A673 (cell line): ENCODE data around the gene PRR7. TPM values are rescaled to one million over a fixed set of nuclear protein-coding genes. Genes with fewer than 3 reads are reported as not detected.
A peak's percentile ranks its signal among the peaks of the same experiment; 100 is the strongest.

Experiments used
- BruUV-seq: library from RNA; stranded (reverse); fragments of 400-500 nt; replicated peaks from 2 replicates; lab custom pipeline; 2021; lab: Mats Ljungman, UMichigan
- CTCF ChIA-PET: fragments of 300-600 bp; sonication (Branson Sonifier 250); formaldehyde crosslinking; loops from one replicate; lab custom pipeline; 2022; ENCODE audit warnings: antibody characterized with exemption; lab: Charles Lee
- POLR2A ChIA-PET: fragments of 300-600 bp; sonication (Branson Sonifier 250); formaldehyde crosslinking; loops from one replicate; lab custom pipeline; 2022; ENCODE audit warnings: antibody characterized with exemption; ENCODE audit not compliant: low non-redundant PET; lab: Charles Lee
- DNase-seq: peaks from one replicate; pipeline ENCODE4 v3.0.0-alpha.2; 2015; ENCODE audit warnings: low spot score
- H3K27ac ChIP-seq: fragments of 200-600 bp; sonication (generic); 2 replicates; pipeline ENCODE4 v1.5.1; 2016; ENCODE audit warnings: mixed run types, low read depth, mild to moderate bottlenecking, mixed read lengths, antibody characterized with exemption, low read length; ENCODE audit not compliant: poor library complexity, severe bottlenecking
- H3K27me3 ChIP-seq: fragments of 200-600 bp; sonication (generic); replicated peaks from 2 replicates; pipeline ENCODE4 v1.6.1; 2017; ENCODE audit warnings: mixed run types, low read depth, mild to moderate bottlenecking, mixed read lengths, antibody characterized with exemption, low read length; ENCODE audit not compliant: insufficient read depth, poor library complexity
- H3K36me3 ChIP-seq: fragments of 200-600 bp; sonication (generic); 2 replicates; pipeline ENCODE4 v1.6.1; 2016; ENCODE audit warnings: mixed run types, mild to moderate bottlenecking, mixed read lengths, antibody characterized with exemption, low read length; ENCODE audit not compliant: insufficient read depth, poor library complexity, severe bottlenecking
- H3K4me1 ChIP-seq: fragments of 200-600 bp; sonication (generic); 2 replicates; pipeline ENCODE4 v1.6.1; 2017; ENCODE audit warnings: mixed run types, mild to moderate bottlenecking, mixed read lengths, antibody characterized with exemption, low read length; ENCODE audit not compliant: insufficient read depth, poor library complexity, severe bottlenecking
- H3K4me3 ChIP-seq: fragments of 200-600 bp; sonication (generic); 2 replicates; pipeline ENCODE4 v1.5.1; 2016; ENCODE audit warnings: low read depth, mixed run types, mild to moderate bottlenecking, mixed read lengths, low read length; ENCODE audit not compliant: poor library complexity, severe bottlenecking
- H3K9me3 ChIP-seq: fragments of 200-600 bp; sonication (generic); 2 replicates; pipeline ENCODE4 v1.6.1; 2016; ENCODE audit warnings: mixed run types, low read depth, mild to moderate bottlenecking, mixed read lengths, antibody characterized with exemption, low read length; ENCODE audit not compliant: poor library complexity, severe bottlenecking
- CTCF ChIP-seq: fragments of 300-800, 200-600 bp; sonication (generic); conservative IDR thresholded peaks from 2 replicates; pipeline ENCODE4 v1.5.1; 2017; ENCODE audit warnings: low read depth, mild to moderate bottlenecking, antibody characterized with exemption, low read length, moderate library complexity, mixed read lengths
- EZH2 ChIP-seq: fragments of 200-600 bp; sonication (generic); IDR thresholded peaks from 2 replicates; pipeline ENCODE4 v1.6.1; 2017; ENCODE audit warnings: borderline replicate concordance, low read depth, mild to moderate bottlenecking, mixed read lengths, antibody characterized with exemption, low read length; ENCODE audit not compliant: poor library complexity, severe bottlenecking
- intact Hi-C: fragments of 100-400 bp; cut with micrococcal nuclease; formaldehyde crosslinking; loops from one replicate; pipeline ENCODE4 v1.10.0; 2022; ENCODE audit not compliant: unreplicated experiment
- total RNA-seq: library from RNA; stranded (reverse); gene quantifications from 2 replicates; pipeline ENCODE4 v1.2.3, GENCODE V29; 2021

PRR7 gene
- total RNA-seq, 1 experiment from 2014 or later, result 3.0 TPM

GRCh38 chr5:177403792-177404640, 42.6 kb upstream of the PRR7 start:
- DNase-seq, result peak; percentile 62
- intact Hi-C loops, result no loop called here
- BruUV-seq, result no TSS peak
- POLR2A ChIA-PET, result no interaction called here
- Histone ChIP-seq H3K9me3 (no peaks in the 10 kb centered on the region), H3K4me1 (peaks cover 18% of the 10 kb centered on the region), H3K27ac (no peak overlapping the region), H3K4me3 (peak overlapping the region; percentile 46), H3K36me3 (no peaks in the 10 kb centered on the region), H3K27me3 (peaks cover 44% of the 10 kb centered on the region)
- TF ChIP-seq CTCF (peak; percentile 52), EZH2 (no peak)
- CTCF ChIA-PET, result interaction anchor here (0.7 to 2.1 kb wide), 3 partner anchors 13 to 53 kb away, joined by 3 to 7 read pairs (median 5); no protein-coding TSS in a partner anchor

- Histone ChIP-seq H3K36me3 (no peaks in the 10 kb centered on the region), H3K27ac (no peak overlapping the region), H3K27me3 (peaks cover 43% of the 10 kb centered on the region), H3K9me3 (no peaks in the 10 kb centered on the region), H3K4me3 (peak overlapping the region; percentile 46), H3K4me1 (peaks cover 18% of the 10 kb centered on the region)
- DNase-seq, result no peak
- TF ChIP-seq CTCF (no peak), EZH2 (no peak)
- no TSS peak for BruUV-seq
- POLR2A ChIA-PET, result interaction anchor here (0.5 to 0.6 kb wide), 2 partner anchors 61 to 141 kb away, joined by 4 to 9 read pairs; no protein-coding TSS in a partner anchor
- CTCF ChIA-PET, result interaction anchor here (0.7 to 2.1 kb wide), 3 partner anchors 14 to 53 kb away, joined by 3 to 7 read pairs (median 5); no protein-coding TSS in a partner anchor
- intact Hi-C loops, result no loop called here
These were observed 41.9 kb upstream of the PRR7 start for GRCh38 chr5:177404641-177405179.

GRCh38 chr5:177405312-177405711, 41.3 kb upstream of the PRR7 start:
- BruUV-seq, result no TSS peak
- DNase-seq, result no peak
- H3K4me1 ChIP-seq, result peaks cover 18% of the 10 kb centered on the region
- H3K4me3 ChIP-seq, result no peak overlapping the region
- H3K27me3 ChIP-seq, result peaks cover 37% of the 10 kb centered on the region
- CTCF ChIA-PET, result no interaction called here
- no peaks in the 10 kb centered on the region for H3K36me3 ChIP-seq
- H3K9me3 ChIP-seq, result no peaks in the 10 kb centered on the region
- TF ChIP-seq EZH2, result no peak
- no peak for TF ChIP-seq CTCF
- intact Hi-C loops, result no loop called here
- POLR2A ChIA-PET, result interaction anchor here (0.5 to 0.6 kb wide), 2 partner anchors 61 to 140 kb away, joined by 4 to 9 read pairs; no protein-coding TSS in a partner anchor
- no peak overlapping the region for H3K27ac ChIP-seq
